Measurements from ENCODE around the gene STAT4. TPM values are rescaled to one million over a fixed set of nuclear protein-coding genes. Genes with fewer than 3 reads are reported as not detected.

Gene STAT4
- total and polyA plus RNA-seq, 4 donors = 2.5 to 11.5 (median 5.6) TPM

GRCh38 chr2:190986221-190986953 lies 164.4 kb downstream of the STAT4 start:
- ATAC-seq (ENCODE audit: insufficient read depth, low FRiP score) (no peak), DNase-seq (no peak)
- no peak for TF ChIP-seq CTCF (IDR thresholded peaks at IDR 0.05; ENCODE audit: control extremely low read depth, extremely low read depth)
- H3K9me3 ChIP-seq (ENCODE audit: control insufficient read depth in 4 of 4, insufficient read depth in 3 of 4, low read length in 3 of 4) = no peaks in the 10 kb centered on the region
- no peaks in the 10 kb centered on the region for H3K27me3 ChIP-seq (ENCODE audit: control insufficient read depth in 3 of 3, insufficient read depth in 3 of 3, low read length in 2 of 3)
- no peak overlapping the region for H3K27ac ChIP-seq (ENCODE audit: low read depth in 1 of 2, low read length in 1 of 2)
- peaks cover 25 to 67% (median 51%) of the 10 kb centered on the region in 4 donors for H3K36me3 ChIP-seq (ENCODE audit: control insufficient read depth in 4 of 4, insufficient read depth in 4 of 4, low read length in 4 of 4)
- H3K4me1 ChIP-seq (ENCODE audit: control insufficient read depth in 5 of 5, insufficient read depth in 5 of 5, low read length in 5 of 5) = no peaks in the 10 kb centered on the region
- H3K9ac ChIP-seq (ENCODE audit: insufficient read depth in 1 of 2, low read length in 2 of 2) = no peak overlapping the region
- H3K4me3 ChIP-seq = no peak overlapping the region
- WGBS, 2 donors = 64 to 79% methylated on average over 13 of the region's 13 CpGs

GRCh38 chr2:190984595-190984994 lies 166.2 kb downstream of the STAT4 start:
- H3K27me3 ChIP-seq (ENCODE audit: control insufficient read depth in 3 of 3, insufficient read depth in 3 of 3, low read length in 2 of 3) = no peaks in the 10 kb centered on the region
- no peak for DNase-seq
- peaks cover 0 to 7% (median 4%) of the 10 kb centered on the region in 5 donors for H3K4me1 ChIP-seq (ENCODE audit: control insufficient read depth in 5 of 5, insufficient read depth in 5 of 5, low read length in 5 of 5)
- H3K36me3 ChIP-seq (ENCODE audit: control insufficient read depth in 4 of 4, insufficient read depth in 4 of 4, low read length in 4 of 4) = peaks cover 25 to 56% (median 50%) of the 10 kb centered on the region in 4 donors
- TF ChIP-seq CTCF (IDR thresholded peaks at IDR 0.05; ENCODE audit: control extremely low read depth, extremely low read depth) = no peak
- H3K9me3 ChIP-seq (ENCODE audit: control insufficient read depth in 4 of 4, insufficient read depth in 3 of 4, low read length in 3 of 4) = no peaks in the 10 kb centered on the region
- 83 to 94% methylated on average over 5 of the region's 5 CpGs for WGBS, 2 donors
- H3K4me3 ChIP-seq = no peak overlapping the region
- H3K9ac ChIP-seq (ENCODE audit: insufficient read depth in 1 of 2, low read length in 2 of 2) = no peak overlapping the region
- H3K27ac ChIP-seq (ENCODE audit: low read depth in 1 of 2, low read length in 1 of 2) = no peak overlapping the region
- ATAC-seq (ENCODE audit: insufficient read depth, low FRiP score) = no peak

GRCh38 chr2:190982262-190983034 lies 168.3 kb downstream of the STAT4 start:
- no peaks in the 10 kb centered on the region for H3K27me3 ChIP-seq (ENCODE audit: control insufficient read depth in 3 of 3, insufficient read depth in 3 of 3, low read length in 2 of 3)
- H3K9ac ChIP-seq (ENCODE audit: insufficient read depth in 1 of 2, low read length in 2 of 2) = no peak overlapping the region
- DNase-seq (no peak), ATAC-seq (ENCODE audit: insufficient read depth, low FRiP score) (no peak)
- TF ChIP-seq CTCF (IDR thresholded peaks at IDR 0.05; ENCODE audit: control extremely low read depth, extremely low read depth) = no peak
- no peak overlapping the region for H3K27ac ChIP-seq (ENCODE audit: low read depth in 1 of 2, low read length in 1 of 2)
- H3K36me3 ChIP-seq (ENCODE audit: control insufficient read depth in 4 of 4, insufficient read depth in 4 of 4, low read length in 4 of 4) = peaks cover 20 to 63% (median 50%) of the 10 kb centered on the region in 4 donors
- 84 to 85% methylated on average over 8 of the region's 8 CpGs for WGBS, 2 donors
- peaks cover 0 to 12% (median 4%) of the 10 kb centered on the region in 5 donors for H3K4me1 ChIP-seq (ENCODE audit: control insufficient read depth in 5 of 5, insufficient read depth in 5 of 5, low read length in 5 of 5)
- no peak overlapping the region for H3K4me3 ChIP-seq
- H3K9me3 ChIP-seq (ENCODE audit: control insufficient read depth in 4 of 4, insufficient read depth in 3 of 4, low read length in 3 of 4) = no peaks in the 10 kb centered on the region
